ENCODE results near the gene PDIA4.
"Not testable (repeated sequence)": the region's sequence is repeated elsewhere in the genome, so short reads cannot be mapped to it uniquely, and the experiment has no call there.

PDIA4 gene

GRCh38 chr7:149003018-149003417 lies 25.3 kb downstream of the PDIA4 start:
- DNase-seq (ENCODE audit: low read depth), result no peak

- no peak for DNase-seq (ENCODE audit: low read depth)
Observed at GRCh38 chr7:149002604-149003003, 25.7 kb downstream of the PDIA4 start.

GRCh38 chr7:149001427-149002068 lies 26.8 kb downstream of the PDIA4 start:
- DNase-seq (ENCODE audit: low read depth), result no peak

- DNase-seq (ENCODE audit: low read depth), result no peak
Observed at GRCh38 chr7:149000961-149001360, 27.3 kb downstream of the PDIA4 start.

- DNase-seq (ENCODE audit: low read depth), result no peak
Observed at GRCh38 chr7:148999192-148999591, 29.1 kb downstream of the PDIA4 start.

GRCh38 chr7:148997497-148997896 lies 30.8 kb downstream of the PDIA4 start:
- DNase-seq (ENCODE audit: low read depth), result no peak

- DNase-seq (ENCODE audit: low read depth), result no peak
Observed at GRCh38 chr7:148994576-148994975, 33.7 kb downstream of the PDIA4 start.

GRCh38 chr7:148993193-148993592 lies 35.1 kb downstream of the PDIA4 start:
- no peak for DNase-seq (ENCODE audit: low read depth)

GRCh38 chr7:148991536-148991935 lies 36.8 kb downstream of the PDIA4 start:
- DNase-seq (ENCODE audit: low read depth), result no peak

GRCh38 chr7:148987751-148988512 lies 40.4 kb downstream of the PDIA4 start:
- no peak for DNase-seq (ENCODE audit: low read depth)

GRCh38 chr7:148987010-148987750 lies 41.1 kb downstream of the PDIA4 start:
- DNase-seq (ENCODE audit: low read depth), result peak; percentile 82

GRCh38 chr7:148986742-148987009 lies 41.6 kb downstream of the PDIA4 start:
- DNase-seq (ENCODE audit: low read depth), result no peak

GRCh38 chr7:148983200-148984146 lies 44.8 kb downstream of the PDIA4 start:
- peak; percentile 73 for DNase-seq (ENCODE audit: low read depth)

- peak; percentile 43 for DNase-seq (ENCODE audit: low read depth)
Observed at GRCh38 chr7:148982654-148983199, 45.6 kb downstream of the PDIA4 start.

- DNase-seq (ENCODE audit: low read depth), result no peak
Observed at GRCh38 chr7:148979827-148980226, 48.5 kb downstream of the PDIA4 start.

GRCh38 chr7:148979072-148979471 lies 49.2 kb downstream of the PDIA4 start:
- not testable (repeated sequence) for DNase-seq (ENCODE audit: low read depth)

- DNase-seq (ENCODE audit: low read depth), result no peak
Observed at GRCh38 chr7:148978091-148978490, 50.2 kb downstream of the PDIA4 start.

- no peak for DNase-seq (ENCODE audit: low read depth)
Observed at GRCh38 chr7:148975896-148976295, 52.4 kb downstream of the PDIA4 start.

- no peak for DNase-seq (ENCODE audit: low read depth)
Observed at GRCh38 chr7:148973256-148973655, 55.0 kb downstream of the PDIA4 start.

GRCh38 chr7:148972375-148972774 lies 55.9 kb downstream of the PDIA4 start:
- no peak for DNase-seq (ENCODE audit: low read depth)

GRCh38 chr7:148967602-148968001 lies 60.7 kb downstream of the PDIA4 start:
- no peak for DNase-seq (ENCODE audit: low read depth)

GRCh38 chr7:148967032-148967372 lies 61.3 kb downstream of the PDIA4 start:
- no peak for DNase-seq (ENCODE audit: low read depth)
